Measurements from ENCODE around the gene ZBTB4. TPM values are rescaled to one million over a fixed set of nuclear protein-coding genes. Genes with fewer than 3 reads are reported as not detected.

ZBTB4 gene
- total RNA-seq, 1 donor: 45.5 TPM

GRCh38 chr17:7465597-7466275, 13.7 kb downstream of the ZBTB4 start:
- no peak for TF ChIP-seq CTCF (IDR thresholded peaks at IDR 0.05; ENCODE audit: insufficient read depth, low read length)
- DNase-seq (ENCODE audit: low read depth): no peak
- H3K4me3 ChIP-seq (ENCODE audit: low read depth, low read length): no peak overlapping the region

- no peak overlapping the region for H3K4me3 ChIP-seq (ENCODE audit: low read depth, low read length)
- TF ChIP-seq CTCF (IDR thresholded peaks at IDR 0.05; ENCODE audit: insufficient read depth, low read length): no peak
- no peak for DNase-seq (ENCODE audit: low read depth)
These were observed 15.3 kb downstream of the ZBTB4 start for GRCh38 chr17:7464081-7464480.

- TF ChIP-seq CTCF (IDR thresholded peaks at IDR 0.05; ENCODE audit: insufficient read depth, low read length): no peak
- no peak for DNase-seq (ENCODE audit: low read depth)
- no peak overlapping the region for H3K4me3 ChIP-seq (ENCODE audit: low read depth, low read length)
These were observed 16.0 kb downstream of the ZBTB4 start for GRCh38 chr17:7463372-7463846.

- DNase-seq (ENCODE audit: low read depth): no peak
- no peak overlapping the region for H3K4me3 ChIP-seq (ENCODE audit: low read depth, low read length)
- no peak for TF ChIP-seq CTCF (IDR thresholded peaks at IDR 0.05; ENCODE audit: insufficient read depth, low read length)
These were observed 16.7 kb downstream of the ZBTB4 start for GRCh38 chr17:7462474-7463371.

- DNase-seq (ENCODE audit: low read depth): no peak
- H3K4me3 ChIP-seq (ENCODE audit: low read depth, low read length): no peak overlapping the region
- TF ChIP-seq CTCF (IDR thresholded peaks at IDR 0.05; ENCODE audit: insufficient read depth, low read length): no peak
These were observed 18.4 kb downstream of the ZBTB4 start for GRCh38 chr17:7460850-7461660.

GRCh38 chr17:7459961-7460545, 19.4 kb downstream of the ZBTB4 start:
- no peak overlapping the region for H3K4me3 ChIP-seq (ENCODE audit: low read depth, low read length)
- peak; percentile 24 for DNase-seq (ENCODE audit: low read depth)
- no peak for TF ChIP-seq CTCF (IDR thresholded peaks at IDR 0.05; ENCODE audit: insufficient read depth, low read length)

Data from fibroblast of the aortic adventitia (primary cell).